ENCODE data around the gene GLRX. TPM values are rescaled to one million over a fixed set of nuclear protein-coding genes. Genes with fewer than 3 reads are reported as not detected.

GLRX gene
- total and polyA plus RNA-seq, 2 of the 13 experiments (the other 11 are each of a cell fraction or from before 2014, with no cell fraction given): 63.8 to 499 TPM

DNA sequence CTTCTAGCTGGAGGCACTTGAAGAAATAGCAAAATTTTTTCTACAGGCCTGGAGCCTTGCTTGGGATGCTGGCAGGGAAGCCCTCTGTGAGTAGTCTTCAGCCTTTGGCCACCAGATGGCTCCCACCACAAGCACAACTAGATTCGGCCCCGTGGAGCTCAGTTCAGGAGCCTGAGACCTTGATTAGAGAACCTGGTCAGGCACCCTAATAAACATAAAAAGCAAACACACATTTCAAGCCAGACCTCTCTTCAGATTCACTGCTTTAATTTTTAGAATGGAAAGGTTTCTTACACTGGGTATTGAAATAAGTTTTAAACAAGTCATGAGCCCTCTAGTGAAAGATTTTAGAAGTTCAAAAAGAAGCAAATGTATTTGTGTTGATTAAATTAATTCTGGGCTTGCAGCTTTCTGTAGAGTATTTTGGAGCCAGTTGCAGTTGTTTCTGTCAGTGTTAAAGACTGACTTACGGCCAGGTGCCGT is 41.4 kb downstream of the GLRX start (continued):
- no peak for TF ChIP-seq ZNF883 (CRISPR knock-in tag; IDR thresholded peaks at IDR 0.05; ENCODE audit: not compliant biosample characterization)
- peak; percentile 99 for TF ChIP-seq SMC3 (IDR thresholded peaks at IDR 0.05; ENCODE audit: low read length)
- TF ChIP-seq, protein P1, sequence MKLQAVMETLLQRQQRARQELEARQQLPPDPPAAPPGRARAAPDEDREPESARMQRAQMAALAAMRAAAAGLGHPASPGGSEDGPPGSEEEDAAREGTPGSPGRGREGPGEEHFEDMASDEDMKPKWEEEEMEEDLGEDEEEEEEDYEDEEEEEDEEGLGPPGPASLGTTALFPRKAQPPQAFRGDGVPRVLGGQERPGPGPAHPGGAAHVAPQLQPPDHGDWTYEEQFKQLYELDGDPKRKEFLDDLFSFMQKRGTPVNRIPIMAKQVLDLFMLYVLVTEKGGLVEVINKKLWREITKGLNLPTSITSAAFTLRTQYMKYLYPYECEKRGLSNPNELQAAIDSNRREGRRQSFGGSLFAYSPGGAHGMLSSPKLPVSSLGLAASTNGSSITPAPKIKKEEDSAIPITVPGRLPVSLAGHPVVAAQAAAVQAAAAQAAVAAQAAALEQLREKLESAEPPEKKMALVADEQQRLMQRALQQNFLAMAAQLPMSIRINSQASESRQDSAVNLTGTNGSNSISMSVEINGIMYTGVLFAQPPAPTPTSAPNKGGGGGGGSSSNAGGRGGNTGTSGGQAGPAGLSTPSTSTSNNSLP (IDR thresholded peaks at IDR 0.05; ENCODE audit: low read depth, low read length): peak; percentile 43; the same call in 1 of the 2 replicates
- no peak for TF ChIP-seq ZNF572 (CRISPR knock-in tag; IDR thresholded peaks at IDR 0.05)
- TF ChIP-seq ZFP36L2 (CRISPR knock-in tag; IDR thresholded peaks at IDR 0.05): no peak
- no peak for TF ChIP-seq ZNF577 (CRISPR knock-in tag; IDR thresholded peaks at IDR 0.05; ENCODE audit: borderline replicate concordance, low read depth)
- TF ChIP-seq IRF2 (CRISPR knock-in tag; IDR thresholded peaks at IDR 0.05): 0 out of 2 replicates have a peak, but pooled peaks have one; percentile 31
- no peak for TF ChIP-seq MBD4 (IDR thresholded peaks at IDR 0.05; ENCODE audit: borderline replicate concordance, low read length)
- TF ChIP-seq ERF (CRISPR knock-in tag; IDR thresholded peaks at IDR 0.05): peak; percentile 44; the same call in 1 of the 2 replicates
- no peak for TF ChIP-seq ZNF788 (CRISPR knock-in tag; IDR thresholded peaks at IDR 0.05; ENCODE audit: borderline replicate concordance)
- TF ChIP-seq, protein P2, sequence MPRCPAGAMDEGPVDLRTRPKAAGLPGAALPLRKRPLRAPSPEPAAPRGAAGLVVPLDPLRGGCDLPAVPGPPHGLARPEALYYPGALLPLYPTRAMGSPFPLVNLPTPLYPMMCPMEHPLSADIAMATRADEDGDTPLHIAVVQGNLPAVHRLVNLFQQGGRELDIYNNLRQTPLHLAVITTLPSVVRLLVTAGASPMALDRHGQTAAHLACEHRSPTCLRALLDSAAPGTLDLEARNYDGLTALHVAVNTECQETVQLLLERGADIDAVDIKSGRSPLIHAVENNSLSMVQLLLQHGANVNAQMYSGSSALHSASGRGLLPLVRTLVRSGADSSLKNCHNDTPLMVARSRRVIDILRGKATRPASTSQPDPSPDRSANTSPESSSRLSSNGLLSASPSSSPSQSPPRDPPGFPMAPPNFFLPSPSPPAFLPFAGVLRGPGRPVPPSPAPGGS (CRISPR knock-in tag; IDR thresholded peaks at IDR 0.05): no peak
- no peak for TF ChIP-seq ATAD3A (CRISPR knock-in tag; IDR thresholded peaks at IDR 0.05)
- no peak for TF ChIP-seq EED (CRISPR knock-in tag; IDR thresholded peaks at IDR 0.05)
- no peak for TF ChIP-seq NFE2L2 (IDR thresholded peaks at IDR 0.05; ENCODE audit: low read length)
- no peak for TF ChIP-seq TMF1 (CRISPR knock-in tag; IDR thresholded peaks at IDR 0.05; ENCODE audit: low read depth)
- TF ChIP-seq ZNF263 (CRISPR knock-in tag; IDR thresholded peaks at IDR 0.05): no peak
- no peak for TF ChIP-seq ZNF441 (CRISPR knock-in tag; IDR thresholded peaks at IDR 0.05; ENCODE audit: borderline replicate concordance)
- TF ChIP-seq, protein P3, sequence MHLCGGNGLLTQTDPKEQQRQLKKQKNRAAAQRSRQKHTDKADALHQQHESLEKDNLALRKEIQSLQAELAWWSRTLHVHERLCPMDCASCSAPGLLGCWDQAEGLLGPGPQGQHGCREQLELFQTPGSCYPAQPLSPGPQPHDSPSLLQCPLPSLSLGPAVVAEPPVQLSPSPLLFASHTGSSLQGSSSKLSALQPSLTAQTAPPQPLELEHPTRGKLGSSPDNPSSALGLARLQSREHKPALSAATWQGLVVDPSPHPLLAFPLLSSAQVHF (CRISPR knock-in tag; IDR thresholded peaks at IDR 0.05): no peak
- TF ChIP-seq, protein P4, sequence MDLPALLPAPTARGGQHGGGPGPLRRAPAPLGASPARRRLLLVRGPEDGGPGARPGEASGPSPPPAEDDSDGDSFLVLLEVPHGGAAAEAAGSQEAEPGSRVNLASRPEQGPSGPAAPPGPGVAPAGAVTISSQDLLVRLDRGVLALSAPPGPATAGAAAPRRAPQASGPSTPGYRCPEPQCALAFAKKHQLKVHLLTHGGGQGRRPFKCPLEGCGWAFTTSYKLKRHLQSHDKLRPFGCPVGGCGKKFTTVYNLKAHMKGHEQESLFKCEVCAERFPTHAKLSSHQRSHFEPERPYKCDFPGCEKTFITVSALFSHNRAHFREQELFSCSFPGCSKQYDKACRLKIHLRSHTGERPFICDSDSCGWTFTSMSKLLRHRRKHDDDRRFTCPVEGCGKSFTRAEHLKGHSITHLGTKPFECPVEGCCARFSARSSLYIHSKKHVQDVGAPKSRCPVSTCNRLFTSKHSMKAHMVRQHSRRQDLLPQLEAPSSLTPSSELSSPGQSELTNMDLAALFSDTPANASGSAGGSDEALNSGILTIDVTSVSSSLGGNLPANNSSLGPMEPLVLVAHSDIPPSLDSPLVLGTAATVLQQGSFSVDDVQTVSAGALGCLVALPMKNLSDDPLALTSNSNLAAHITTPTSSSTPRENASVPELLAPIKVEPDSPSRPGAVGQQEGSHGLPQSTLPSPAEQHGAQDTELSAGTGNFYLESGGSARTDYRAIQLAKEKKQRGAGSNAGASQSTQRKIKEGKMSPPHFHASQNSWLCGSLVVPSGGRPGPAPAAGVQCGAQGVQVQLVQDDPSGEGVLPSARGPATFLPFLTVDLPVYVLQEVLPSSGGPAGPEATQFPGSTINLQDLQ (CRISPR knock-in tag; IDR thresholded peaks at IDR 0.05): no peak
- TF ChIP-seq ZNF235 (CRISPR knock-in tag; IDR thresholded peaks at IDR 0.05; ENCODE audit: borderline replicate concordance): no peak
- peak; percentile 49; the same call in 1 of the 2 replicates for TF ChIP-seq GATAD2A (CRISPR knock-in tag; IDR thresholded peaks at IDR 0.05)
- TF ChIP-seq SMAD9 (CRISPR knock-in tag; IDR thresholded peaks at IDR 0.05): no peak
- no peak for TF ChIP-seq ATM (IDR thresholded peaks at IDR 0.05; ENCODE audit: borderline replicate concordance)
- TF ChIP-seq ZNF317 (CRISPR knock-in tag; IDR thresholded peaks at IDR 0.05): no peak
- TF ChIP-seq KDM6A (CRISPR knock-in tag; IDR thresholded peaks at IDR 0.05; ENCODE audit: low read depth): no peak
- no peak for TF ChIP-seq ATRX (CRISPR knock-in tag; IDR thresholded peaks at IDR 0.05; ENCODE audit: borderline replicate concordance)
- no peak for TF ChIP-seq MAF1 (CRISPR knock-in tag; IDR thresholded peaks at IDR 0.05; ENCODE audit: borderline replicate concordance)
- TF ChIP-seq ZNF616 (CRISPR knock-in tag; IDR thresholded peaks at IDR 0.05; ENCODE audit: low read depth): no peak

Data from HepG2 (cell line).